GM10847 (cell line): ENCODE data around the gene PITX2.

Experiments used
- POLR2A ChIP-seq: IDR thresholded peaks from 2 replicates; pipeline ENCODE4 v1.6.1; 2011; ENCODE audit not compliant: insufficient read length; ENCODE audit errors: extremely low read depth

PITX2 gene

DNA sequence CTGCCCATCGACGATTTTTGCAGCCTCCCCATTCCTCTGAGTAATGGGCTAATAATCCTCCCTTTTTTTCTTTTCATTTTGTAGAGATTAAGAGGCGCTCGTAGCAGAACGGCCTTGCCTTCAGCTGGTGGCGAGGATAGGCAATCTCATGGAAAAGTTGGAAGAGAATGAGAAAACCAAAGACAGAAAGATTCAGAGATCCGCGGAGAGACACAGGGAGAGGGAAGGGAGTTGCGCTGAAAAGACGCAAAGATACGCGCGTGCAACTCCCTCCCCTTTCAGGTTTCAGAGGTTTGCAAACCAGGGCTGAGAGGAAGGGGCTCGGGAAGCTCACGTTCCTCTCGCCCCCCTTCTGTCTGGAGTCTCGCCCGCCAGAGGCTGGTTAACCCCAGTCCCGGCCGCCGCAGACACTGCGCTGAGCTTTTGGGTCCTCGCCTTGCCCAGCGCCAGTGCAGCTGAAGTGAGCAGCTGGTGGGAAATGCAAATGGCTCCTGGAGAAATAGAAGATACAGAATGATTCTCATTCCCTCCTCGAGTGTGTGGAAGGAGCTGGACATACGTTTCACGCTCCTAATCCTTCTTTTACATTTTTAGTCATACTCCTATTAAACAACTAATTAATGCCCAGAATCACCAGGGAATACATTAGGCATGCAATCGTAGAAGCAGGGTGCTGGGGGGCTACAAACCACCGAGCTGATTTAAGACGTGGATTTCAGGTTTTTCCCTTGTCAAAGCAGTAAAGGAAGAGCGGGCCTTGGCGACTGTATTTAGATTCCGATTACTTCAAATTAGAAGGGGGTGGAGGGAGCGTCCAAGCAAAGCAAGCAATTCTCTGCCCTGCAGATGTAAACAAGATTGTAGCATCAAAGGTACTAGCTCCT, 16.6 kb upstream of the PITX2 start:
- no peak for TF ChIP-seq POLR2A

- TF ChIP-seq POLR2A: no peak
These were observed 15.3 kb upstream of the PITX2 start for GRCh38 chr4:110638089-110638746.

DNA sequence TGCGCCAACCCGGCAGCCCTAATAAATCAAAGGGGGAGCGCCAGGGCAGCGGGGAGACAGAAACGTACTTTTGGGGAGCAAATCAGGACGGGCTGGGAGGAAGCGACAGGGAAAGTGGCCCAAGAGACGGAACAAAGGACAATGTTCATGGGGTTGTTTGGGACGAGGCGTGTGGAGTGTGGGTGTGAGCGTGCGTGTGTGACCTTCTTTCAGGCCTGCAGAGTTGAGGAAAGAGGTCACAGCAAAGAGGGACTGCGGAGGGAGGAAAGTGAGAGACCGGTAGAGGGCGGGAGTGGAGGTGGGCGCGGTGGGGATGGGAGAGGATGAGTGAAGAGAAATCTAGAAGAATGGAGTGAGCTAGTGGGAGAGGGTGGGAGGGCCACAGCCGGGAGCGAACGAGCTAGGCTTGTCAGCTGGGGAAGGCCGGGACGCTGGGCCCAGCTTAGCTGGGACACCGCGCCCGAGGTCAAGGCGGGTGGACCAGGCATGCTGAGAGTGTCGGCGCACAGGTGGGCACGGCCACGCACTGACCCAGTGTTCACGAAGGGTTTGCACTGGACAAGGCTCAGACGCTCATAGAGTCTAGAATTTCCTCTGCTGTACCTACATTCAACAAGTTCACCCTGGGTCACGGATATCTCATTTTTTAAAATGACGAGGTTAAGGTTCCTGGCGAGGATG, 14.7 kb upstream of the PITX2 start:
- TF ChIP-seq POLR2A: no peak

- no peak for TF ChIP-seq POLR2A
These were observed 14.0 kb upstream of the PITX2 start for GRCh38 chr4:110636680-110637407.

GRCh38 chr4:110636171-110636679, 13.3 kb upstream of the PITX2 start:
- no peak for TF ChIP-seq POLR2A

- no peak for TF ChIP-seq POLR2A
These were observed 12.4 kb upstream of the PITX2 start for GRCh38 chr4:110635163-110635865.

DNA sequence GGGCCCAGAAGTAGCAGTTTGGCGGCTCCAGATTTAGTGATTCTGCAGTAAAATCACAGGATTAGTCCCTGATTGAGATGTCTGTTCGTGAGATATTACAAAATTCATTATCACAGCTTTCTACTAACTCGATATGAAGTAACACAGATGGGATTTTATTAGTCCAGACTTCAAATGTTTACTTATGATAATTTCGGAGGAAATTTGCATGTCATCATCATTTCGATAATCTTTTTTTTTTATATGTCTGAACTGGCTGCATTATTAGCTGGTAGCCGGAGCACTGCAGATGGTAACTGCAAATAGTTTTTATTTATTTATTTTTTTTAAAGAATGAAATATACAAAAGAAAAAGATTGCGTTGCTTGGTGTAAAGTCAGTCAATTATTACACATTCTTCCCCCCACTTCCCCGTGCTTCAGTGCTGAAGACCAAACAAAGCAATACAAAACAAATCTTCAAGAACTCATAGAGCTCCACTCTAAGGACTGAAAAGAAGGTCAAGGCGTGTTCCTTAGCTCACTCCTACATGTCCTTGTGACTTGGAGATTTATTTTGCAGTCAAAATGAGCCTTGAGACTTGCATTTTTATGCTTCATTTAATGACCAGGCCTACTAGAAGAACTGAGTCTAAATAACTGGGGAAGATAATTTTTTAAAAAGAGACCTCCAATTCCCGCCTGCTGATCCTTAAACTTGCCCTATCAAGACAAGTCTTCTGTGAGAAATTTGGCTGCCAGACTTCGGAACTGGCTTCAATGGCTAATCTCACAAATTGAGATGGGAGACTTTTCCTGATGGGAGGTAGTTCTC, 11.7 kb upstream of the PITX2 start:
- no peak for TF ChIP-seq POLR2A

- TF ChIP-seq POLR2A: no peak
These were observed 10.8 kb upstream of the PITX2 start for GRCh38 chr4:110633358-110634341.

DNA sequence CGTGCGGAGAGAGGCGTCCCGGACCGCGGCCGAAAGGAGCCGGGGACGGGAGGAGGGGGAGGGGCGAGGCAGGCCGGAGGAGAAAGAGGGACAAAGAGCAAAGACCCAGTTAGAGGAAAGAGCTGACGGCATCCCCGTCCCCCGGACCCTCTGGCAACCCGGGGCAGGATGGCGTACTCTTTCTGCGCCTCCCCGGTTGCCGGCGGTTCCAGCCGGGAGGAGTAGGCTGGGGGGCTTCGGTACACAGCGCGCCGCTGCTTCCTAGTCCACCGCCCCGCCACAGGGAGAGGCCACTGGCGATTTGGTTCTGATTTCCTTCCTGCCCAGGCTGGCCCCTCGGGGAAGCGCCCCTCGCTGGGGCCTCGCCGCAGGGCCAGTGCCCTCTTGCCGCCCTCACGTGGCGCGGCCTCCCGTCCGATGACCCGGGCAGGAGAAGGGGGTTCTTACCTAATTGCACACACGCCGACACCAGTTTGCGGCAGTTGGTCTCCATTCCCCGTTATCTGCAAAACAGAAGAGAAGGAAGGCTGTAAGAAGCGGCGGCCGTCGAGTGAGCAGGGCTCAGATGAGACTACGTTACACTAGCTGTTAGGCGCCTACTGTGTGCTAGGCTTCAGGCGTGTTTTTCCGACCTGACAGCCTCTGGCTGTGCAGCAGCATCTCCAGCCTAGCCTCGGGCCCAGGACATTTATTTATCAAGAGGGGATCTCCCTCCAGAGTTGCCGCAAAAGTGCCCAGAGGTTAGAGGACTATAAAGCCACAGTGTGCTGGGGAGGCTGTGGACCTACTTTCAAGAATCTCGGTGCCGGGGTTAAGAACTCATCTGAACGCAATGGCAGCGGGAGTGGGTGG, 9.9 kb upstream of the PITX2 start:
- TF ChIP-seq POLR2A: no peak

GRCh38 chr4:110631584-110632505, 9.0 kb upstream of the PITX2 start:
- TF ChIP-seq POLR2A: no peak

GRCh38 chr4:110630688-110631402, 8.0 kb upstream of the PITX2 start:
- TF ChIP-seq POLR2A: no peak
